Brain microvascular endothelial cell (primary cell): ENCODE results near the gene SPON2.

ENCODE experiments used
- DNase-seq: peaks from one replicate; pipeline ENCODE4 v3.0.0-alpha.2; 2020
- H3K27ac ChIP-seq: fragments of 250-450 bp; sonication (Bioruptor Pico); 2 replicates; pipeline ENCODE4 v1.5.1; 2020; ENCODE audit warnings: mild to moderate bottlenecking, moderate library complexity
- H3K27me3 ChIP-seq: fragments of 250-450 bp; sonication (Bioruptor Pico); replicated peaks from 2 replicates; pipeline ENCODE4 v1.5.1; 2020; ENCODE audit warnings: mild to moderate bottlenecking
- H3K36me3 ChIP-seq: fragments of 250-450 bp; sonication (Bioruptor Pico); replicated peaks from 2 replicates; pipeline ENCODE4 v1.5.1; 2020; ENCODE audit warnings: mild to moderate bottlenecking
- H3K4me3 ChIP-seq: 2 replicates; pipeline ENCODE4 v1.5.1; 2011; ENCODE audit warnings: low read depth, mild to moderate bottlenecking, control low read depth, low read length, moderate library complexity
- CTCF ChIP-seq: IDR thresholded peaks from 2 replicates; pipeline ENCODE4 v1.5.1; 2011; ENCODE audit warnings: low read depth, mild to moderate bottlenecking, moderate library complexity, low read length, control low read depth, inconsistent platforms; ENCODE audit errors: missing control alignments
- in situ Hi-C: cut with HindIII; loops from 2 replicates; pipeline ENCODE4 v1.10.0; 2017; ENCODE audit warnings: low sequenced_read_pairs, low pct_ligation_motif_present

Gene SPON2

GRCh38 chr4:1207157-1207470 is 34.7 kb upstream of the SPON2 start:
- in situ Hi-C loops = no loop called here
- no peak for TF ChIP-seq CTCF
- H3K27me3 ChIP-seq = no peaks in the 10 kb centered on the region

GRCh38 chr4:1206299-1207156 is 34.1 kb upstream of the SPON2 start:
- Histone ChIP-seq H3K27me3 (no peaks in the 10 kb centered on the region), H3K27ac (no peak overlapping the region), H3K4me3 (no peak overlapping the region), H3K36me3 (peaks cover 5% of the 10 kb centered on the region)
- no peak for TF ChIP-seq CTCF
- no peak for DNase-seq
- in situ Hi-C loops = no loop called here

More at GRCh38 chr4:1207157-1207470, 34.7 kb upstream of the SPON2 start:
- Histone ChIP-seq H3K27ac (no peak overlapping the region), H3K4me3 (no peak overlapping the region), H3K36me3 (peaks cover 5% of the 10 kb centered on the region)
- DNase-seq = no peak

GRCh38 chr4:1205586-1206298 is 33.4 kb upstream of the SPON2 start:
- H3K36me3 ChIP-seq = no peaks in the 10 kb centered on the region
- H3K27ac ChIP-seq = no peak overlapping the region
- no peak for TF ChIP-seq CTCF
- DNase-seq = no peak
- no peak overlapping the region for H3K4me3 ChIP-seq
- no peaks in the 10 kb centered on the region for H3K27me3 ChIP-seq
- in situ Hi-C loops = no loop called here

GRCh38 chr4:1204828-1205585 is 32.6 kb upstream of the SPON2 start:
- no peaks in the 10 kb centered on the region for H3K36me3 ChIP-seq
- in situ Hi-C loops = no loop called here
- DNase-seq = no peak
- no peak overlapping the region for H3K27ac ChIP-seq
- H3K4me3 ChIP-seq = no peak overlapping the region
- TF ChIP-seq CTCF = no peak
- no peaks in the 10 kb centered on the region for H3K27me3 ChIP-seq

GRCh38 chr4:1204286-1204827 is 32.0 kb upstream of the SPON2 start:
- DNase-seq = no peak
- TF ChIP-seq CTCF = no peak
- H3K27me3 ChIP-seq = no peaks in the 10 kb centered on the region
- in situ Hi-C loops = no loop called here
- no peaks in the 10 kb centered on the region for H3K36me3 ChIP-seq
- H3K4me3 ChIP-seq = no peak overlapping the region
- no peak overlapping the region for H3K27ac ChIP-seq
